HG02759 (cell line): ENCODE results near the gene HMBS.
"Not testable (repeated sequence)": the region's sequence is repeated elsewhere in the genome, so short reads cannot be mapped to it uniquely, and the experiment has no call there.

Experiments
- ATAC-seq: cut with Tn5 transposase; IDR thresholded peaks from one replicate; pipeline ENCODE4 v1.9.1; 2021; ENCODE audit warnings: mild to moderate bottlenecking, moderate library complexity; ENCODE audit not compliant: unreplicated experiment

HMBS gene

DNA sequence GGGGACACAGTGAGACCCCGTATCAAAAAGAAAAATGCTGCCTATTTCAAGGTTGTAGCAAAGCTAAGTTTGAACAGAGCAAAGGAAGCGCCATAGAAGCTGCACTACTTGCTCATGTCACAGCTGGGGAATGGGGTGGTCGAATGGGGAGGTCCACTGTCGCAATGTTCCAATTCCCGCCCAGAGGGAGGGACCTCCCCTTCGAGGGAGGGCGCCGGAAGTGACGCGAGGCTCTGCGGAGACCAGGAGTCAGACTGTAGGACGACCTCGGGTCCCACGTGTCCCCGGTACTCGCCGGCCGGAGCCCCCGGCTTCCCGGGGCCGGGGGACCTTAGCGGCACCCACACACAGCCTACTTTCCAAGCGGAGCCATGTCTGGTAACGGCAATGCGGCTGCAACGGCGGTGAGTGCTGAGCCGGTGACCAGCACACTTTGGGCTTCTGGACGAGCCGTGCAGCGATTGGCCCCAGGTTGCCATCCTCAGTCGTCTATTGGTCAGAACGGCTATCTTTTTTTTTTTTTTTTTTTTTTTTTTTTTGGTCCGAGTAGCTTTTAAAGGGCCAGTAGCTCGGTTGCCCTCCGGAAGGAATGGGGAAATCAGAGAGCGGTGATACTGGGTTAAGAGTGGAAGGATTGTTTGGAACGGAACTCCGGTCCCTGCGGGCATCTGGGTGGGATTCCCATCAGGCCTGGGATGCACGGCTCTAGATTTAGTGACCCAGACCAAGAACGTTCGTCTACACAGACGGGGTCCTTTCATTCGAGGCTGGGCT is at the start of gene HMBS:
TSS of gene HMBS (plus strand) at position 219 of the 774 bp plus-strand sequence. CDS start at position 372, 153 bp downstream.
- ATAC-seq, result peak; percentile 95

DNA sequence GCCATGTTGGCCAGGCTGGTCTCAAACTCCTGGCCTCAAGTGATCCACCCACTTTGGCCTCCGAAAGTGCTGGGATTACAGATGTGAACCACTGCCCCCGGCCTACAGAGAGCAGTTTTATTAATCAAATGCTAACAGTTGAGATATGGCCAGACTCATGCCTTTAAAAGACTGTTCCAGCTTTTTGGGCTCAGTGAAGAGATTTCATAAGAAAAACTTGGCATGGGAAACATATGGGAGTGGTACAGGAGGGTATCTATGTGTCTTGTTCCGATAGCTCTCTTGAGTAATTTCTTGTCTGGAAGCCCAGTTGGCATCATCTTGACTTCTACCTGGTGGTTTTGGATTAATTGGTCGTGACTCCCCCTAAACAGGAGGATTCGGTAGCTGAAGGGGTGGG is 45.8 kb upstream of the HMBS start:
- no peak for ATAC-seq

DNA sequence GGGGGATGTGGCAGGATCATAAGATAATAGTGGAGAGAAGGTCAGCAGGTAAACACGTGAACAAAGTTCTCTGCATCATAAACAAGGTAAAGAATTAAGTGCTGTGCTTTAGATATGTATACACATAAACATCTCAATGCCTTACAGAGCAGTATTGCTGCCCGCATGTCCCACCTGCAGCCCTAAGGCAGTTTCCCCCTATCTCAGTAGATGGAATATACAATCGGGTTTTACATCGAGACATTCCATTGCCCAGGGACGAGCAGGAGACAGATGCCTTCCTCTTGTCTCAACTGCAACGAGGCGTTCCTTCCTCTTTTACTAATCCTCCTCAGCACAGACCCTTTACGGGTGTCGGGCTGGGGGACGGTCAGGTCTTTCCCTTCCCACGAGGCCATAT is 45.2 kb upstream of the HMBS start:
- ATAC-seq, result not testable (repeated sequence)

DNA sequence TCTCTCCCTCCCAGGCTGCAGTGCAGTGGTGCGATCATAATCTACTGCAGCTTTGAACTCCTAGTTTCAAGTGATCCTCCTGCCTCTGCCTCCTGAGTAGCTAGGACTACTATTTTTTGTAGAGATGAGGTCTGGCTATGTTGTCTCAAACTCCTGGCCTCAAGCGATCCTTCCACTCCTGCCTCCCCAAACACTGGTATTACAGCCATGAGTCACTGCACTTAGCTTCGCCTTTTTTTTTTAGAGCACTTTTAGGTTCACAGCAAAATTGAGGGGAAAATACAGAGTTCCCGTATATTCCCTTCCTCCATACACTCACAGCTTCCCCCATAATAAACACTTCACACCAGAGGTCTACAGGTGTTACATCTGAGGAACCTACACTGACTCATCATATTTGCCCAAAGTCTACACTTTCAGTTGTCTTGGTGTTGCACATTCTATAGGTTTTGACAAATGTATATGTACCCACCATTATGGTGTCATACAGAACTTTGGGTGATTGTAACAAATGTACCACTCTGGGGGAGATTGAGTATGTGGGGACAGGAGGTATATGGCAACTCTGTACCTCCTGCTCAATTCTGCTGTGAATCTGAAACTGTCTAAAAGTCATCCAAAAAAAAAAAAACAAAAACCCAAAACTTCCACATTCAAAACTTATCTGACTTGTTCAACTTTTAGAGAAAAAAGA is 42.7 kb upstream of the HMBS start:
- no peak for ATAC-seq

DNA sequence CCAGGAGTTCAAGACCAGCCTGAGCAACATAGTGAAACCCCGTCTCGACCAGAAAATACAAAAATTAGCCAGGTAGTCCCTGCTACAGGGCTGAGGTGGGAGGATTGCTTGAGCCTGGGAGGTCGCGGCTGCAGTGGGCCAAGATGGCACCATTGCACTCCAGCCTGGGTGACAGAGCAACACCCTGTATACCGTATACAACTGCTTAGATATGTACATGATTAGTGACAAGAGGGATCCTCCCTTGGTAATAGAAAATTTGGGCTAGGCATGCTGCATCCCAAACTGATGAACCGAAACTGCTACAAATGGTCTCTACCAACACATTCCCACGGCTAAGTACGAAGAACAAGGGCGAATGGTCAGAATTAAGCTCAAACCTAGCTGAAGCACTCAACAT is 41.8 kb upstream of the HMBS start:
- no peak for ATAC-seq

DNA sequence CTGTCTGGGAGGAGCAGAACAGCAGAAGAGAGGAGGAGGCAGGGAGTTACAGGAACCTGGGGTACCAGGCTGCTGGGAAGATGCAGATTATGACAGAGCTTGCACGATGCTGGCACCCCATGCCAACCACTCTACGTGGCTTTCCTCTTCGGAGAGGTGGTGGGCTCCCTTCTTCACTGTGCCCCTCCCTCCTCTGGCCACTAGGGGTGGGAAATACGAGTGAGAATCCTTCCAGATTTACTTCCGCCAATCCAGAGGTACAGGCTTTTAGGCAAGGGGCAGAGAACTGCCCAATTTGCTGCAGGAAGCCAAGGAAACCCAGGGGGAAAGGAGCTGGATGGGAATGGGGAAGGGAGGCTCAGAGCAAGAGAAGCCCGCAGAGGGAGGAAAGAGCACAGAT is 40.0 kb upstream of the HMBS start:
- ATAC-seq, result no peak

DNA sequence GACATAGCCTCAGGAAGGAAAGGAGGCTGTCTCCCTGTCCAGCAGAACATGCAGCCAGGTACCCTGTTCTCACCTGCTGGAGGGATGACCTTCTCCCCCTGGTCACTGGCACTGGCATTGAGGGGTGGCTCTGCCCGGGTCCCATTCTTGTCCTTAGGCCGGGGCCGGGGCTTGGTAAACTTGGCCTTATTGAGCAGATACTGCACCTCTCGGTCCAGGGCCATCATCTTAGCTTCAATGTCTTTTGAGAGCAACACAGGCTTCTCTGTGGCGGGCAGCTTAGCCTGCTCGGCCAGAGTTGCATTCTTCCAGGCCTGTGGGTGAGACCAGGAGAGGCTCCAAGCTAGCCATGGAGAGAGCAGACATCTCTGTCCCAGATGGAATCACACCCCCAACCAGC is 38.2 kb upstream of the HMBS start:
- no peak for ATAC-seq

DNA sequence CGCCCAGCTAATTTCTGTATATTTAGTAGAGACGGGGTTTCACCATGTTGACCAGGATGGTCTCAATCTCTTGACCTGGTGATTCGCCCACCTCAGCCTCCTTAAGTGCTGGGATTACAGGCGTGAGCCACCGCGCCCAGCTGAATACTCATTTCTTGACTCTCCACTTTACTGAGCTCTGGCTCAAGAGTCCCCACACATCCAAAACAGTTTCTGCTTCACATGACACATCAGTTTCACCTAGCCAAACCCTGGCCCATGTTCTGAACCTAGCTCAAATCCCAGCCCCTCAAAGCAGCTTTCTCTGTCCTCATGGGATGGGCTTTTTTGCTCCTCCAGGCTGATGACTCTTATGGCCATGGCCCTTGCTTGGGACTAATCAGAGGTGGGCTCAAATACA is 37.5 kb upstream of the HMBS start:
- ATAC-seq, result no peak

DNA sequence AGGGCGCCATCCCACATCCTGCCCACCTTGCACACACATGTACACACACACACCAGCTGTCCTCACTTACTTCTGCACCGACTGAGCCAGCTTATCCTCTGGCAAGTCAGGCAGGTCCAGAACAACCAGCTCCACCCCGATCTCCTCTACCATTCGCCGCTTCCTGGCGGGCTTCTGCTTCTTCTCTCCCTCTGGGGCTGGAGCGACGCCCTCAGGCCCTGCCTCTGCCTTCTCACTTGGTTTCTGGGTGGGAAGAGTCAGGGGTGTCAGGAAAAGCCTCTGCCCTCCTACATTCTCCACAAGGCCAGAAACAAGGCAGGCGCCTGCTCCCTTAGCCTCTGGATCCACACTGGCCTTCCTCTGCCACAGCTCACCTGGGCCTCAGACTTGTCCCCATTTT is 36.0 kb upstream of the HMBS start:
- ATAC-seq, result no peak

DNA sequence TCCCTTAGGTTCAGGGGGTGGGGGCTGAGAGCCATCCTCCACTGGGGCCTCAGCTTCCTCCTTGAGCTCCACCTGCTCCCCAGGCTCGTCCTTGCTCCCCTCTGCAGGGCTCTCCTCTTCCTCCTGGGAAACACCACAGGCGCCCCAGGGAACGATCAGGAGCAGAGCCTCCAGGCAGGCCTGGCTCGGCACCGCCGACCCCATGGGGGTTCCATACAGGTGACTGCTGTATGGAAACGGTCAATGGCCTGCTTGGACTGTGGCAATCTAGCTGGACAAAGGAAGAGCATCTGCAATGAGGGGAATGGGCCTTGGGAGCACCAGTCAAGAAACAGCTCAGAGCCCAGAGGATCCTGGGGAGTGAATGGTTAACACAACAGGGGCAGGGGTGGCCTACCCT is 35.6 kb upstream of the HMBS start:
- ATAC-seq, result no peak

DNA sequence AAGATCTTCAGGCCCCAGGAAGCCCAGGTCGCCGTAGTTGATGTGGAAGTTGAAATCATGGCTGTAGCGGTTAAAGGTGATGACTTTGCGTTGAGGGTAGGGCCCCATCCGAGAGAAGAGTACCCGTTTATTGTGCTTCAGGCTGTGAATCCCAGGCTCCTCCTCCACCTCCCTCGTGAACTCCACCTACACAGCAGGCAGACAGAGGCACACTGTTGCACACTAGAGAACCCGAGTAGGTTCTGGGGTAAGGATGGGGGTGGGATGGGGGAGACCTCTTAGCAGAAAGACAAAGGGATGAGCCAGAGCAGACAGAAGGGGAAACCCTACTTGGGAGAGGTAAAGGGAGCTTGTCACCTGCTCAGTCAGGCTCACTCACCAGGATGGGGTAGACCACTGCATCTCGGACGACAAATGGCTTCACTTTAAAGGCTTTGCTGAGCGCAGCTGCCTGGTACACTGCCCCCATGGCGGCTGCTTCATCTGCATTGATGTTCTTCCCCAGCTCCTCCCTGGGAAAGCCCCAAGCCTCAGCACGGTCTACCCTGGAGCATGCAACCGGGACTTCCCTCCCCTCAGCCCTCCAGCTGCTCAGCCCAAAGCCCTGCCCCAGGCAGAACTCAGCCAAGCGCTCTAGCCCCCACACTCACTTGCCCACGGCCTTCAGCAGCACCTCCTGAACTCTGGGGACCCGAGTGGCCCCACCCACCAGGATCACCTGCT is 33.1 kb upstream of the HMBS start:
- peak; percentile 70 for ATAC-seq

DNA sequence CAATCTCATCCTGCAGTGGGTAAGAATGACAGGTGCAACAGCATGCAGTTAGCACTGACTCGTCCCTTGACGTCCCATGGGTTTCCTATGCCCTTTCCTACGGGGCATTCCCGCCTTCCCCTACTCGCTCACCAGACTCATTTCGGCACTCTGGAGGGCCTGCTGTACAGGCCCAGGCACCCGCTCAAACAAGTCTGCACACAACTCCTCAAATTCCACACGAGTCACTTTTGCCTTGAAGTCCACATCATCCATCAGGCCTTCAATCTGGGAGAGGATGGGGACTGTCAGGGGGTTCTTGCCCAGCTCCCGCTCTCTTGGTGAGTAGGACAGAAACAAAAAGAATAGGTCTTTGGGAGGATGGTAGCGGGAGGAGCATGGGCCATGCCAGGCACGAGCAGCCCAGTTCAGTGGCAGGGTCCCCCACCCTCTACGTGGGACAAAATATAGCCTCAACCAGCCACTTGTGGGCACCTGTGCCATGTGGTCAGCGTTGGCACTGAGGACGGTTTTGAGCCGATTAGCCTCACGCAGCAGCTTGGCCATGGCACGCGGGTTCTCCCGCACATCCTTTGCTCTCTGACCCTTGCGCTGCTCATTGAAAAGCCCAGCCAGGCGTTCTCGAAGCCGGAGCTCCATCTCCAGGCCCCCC is 32.4 kb upstream of the HMBS start:
- no peak for ATAC-seq

DNA sequence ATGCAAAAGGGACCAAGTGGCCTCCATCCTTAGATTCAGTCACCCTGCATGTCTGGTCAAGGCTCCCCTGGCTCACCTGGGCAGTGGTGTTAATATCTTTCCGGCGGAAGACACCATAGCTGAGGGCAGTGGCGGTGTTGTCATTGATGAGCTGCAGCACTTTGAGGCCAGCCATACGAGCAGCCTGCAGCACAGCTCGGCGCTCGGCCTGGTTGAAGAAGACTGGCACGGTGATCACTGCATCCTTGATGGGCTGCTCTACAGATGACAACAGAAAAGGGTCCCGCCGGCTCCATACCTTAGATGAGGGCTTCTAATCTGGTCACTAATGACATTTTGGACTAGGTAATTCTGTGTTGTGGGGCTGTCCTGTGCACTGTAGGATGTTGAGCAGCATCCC is 30.3 kb upstream of the HMBS start:
- ATAC-seq, result no peak

DNA sequence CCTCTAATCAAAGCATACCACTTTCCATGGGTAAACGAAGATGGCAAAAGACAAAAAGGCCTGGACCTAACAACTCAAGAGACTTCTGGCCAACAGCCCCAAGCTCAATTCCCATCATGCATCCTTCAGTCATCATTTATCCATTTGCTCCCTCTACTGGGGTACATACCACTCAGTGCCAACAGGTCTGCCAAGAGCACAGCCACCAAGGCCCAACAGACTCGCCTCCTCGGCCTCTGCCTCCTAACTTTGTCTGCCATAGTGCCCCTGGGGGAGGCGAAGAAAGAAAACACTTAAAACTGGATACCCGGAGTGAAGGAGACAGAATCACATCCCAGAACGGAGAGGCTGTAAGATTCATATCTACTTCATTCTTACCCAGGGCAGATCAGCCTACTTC is 28.8 kb upstream of the HMBS start:
- no peak for ATAC-seq

DNA sequence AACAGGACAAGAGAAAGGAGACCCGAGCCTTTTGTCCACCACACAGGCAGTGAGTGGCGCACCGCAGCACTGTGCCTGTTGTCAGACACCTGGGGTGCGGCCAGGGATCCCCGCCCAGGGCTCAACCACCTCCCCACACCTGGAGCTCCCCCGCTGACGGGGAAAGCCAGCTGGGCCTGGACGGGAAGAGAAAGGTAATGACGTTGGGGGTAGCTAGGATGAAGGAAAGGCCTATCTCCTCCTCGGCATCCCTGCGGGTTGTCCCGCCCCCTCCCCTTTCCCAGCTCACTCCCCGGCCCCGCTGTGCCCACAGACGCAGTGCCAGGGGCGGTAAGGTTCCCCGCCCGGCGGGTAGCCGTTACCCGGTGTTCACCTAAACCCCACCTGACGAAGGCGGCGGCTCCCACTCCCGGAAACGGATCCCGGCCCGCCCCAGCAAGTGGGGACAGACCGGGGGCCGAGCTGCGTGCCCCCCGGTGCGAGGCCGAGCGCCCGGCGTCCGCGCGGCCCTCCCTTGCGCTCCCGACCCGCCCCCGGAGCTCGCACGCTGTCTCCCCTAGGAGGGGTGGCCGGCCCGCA is 28.2 kb upstream of the HMBS start:
- peak; percentile 4 for ATAC-seq

DNA sequence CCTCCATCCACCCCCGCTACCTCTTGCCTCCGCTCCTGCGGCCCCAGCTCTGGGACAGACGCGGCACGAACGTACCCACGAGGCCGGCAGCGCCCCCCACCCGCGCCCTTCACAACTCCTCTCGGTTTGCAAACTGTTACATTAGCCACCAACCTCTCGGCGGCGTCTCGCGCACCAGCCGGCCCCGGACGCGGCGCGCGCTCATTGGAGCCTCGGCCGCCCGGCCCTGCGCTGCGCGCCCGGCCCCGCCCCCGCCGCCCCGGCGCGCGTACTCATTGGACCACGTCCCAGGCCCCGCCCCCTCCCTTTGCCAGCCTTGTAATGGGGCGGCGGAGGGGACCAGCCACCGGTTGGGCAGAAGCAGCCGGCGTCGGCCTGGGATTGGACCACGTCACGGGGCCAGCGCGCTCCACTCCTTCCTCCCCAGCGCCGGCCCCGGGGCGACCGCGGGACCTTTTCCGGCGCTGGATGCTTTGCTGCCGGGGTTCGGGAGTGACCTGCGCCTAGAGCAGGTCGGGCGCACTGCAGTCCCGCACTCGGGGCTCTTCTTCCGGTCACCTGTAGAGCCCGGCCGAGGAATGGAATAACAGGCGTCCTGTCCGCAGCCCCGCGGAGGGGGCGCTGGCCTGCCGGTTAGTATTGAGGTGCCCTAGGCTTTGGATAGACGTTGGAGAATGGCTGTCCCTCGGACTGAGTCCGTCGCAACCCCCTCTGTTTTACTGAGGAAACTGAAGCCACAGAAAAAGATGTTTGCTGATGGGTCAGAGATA is 27.5 kb upstream of the HMBS start, which contains the start of gene HYOU1:
TSS of gene HYOU1 (minus strand) at position 206 of the 770 bp plus-strand sequence. CDS start 1,045 bp downstream, outside the sequence.
- peak; percentile 93 for ATAC-seq

DNA sequence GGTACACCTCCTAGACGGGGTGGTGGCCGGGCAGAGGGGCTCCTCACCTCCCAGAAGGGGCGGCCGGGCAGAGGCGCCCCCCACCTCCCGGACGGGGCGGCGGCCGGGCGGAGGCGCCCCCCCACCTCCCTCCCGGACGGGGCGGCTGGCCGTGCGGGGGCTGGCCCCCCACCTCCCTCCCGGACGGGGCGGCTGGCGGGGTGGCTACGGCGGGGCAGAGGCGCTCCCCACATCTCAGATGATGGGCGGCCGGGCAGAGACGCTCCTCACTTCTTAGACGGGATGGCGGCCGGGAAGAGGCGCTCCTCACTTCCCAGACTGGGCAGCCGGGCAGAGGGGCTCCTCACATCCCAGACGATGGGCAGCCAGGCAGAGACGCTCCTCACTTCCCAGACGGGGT is 25.6 kb upstream of the HMBS start:
- not testable (repeated sequence) for ATAC-seq

DNA sequence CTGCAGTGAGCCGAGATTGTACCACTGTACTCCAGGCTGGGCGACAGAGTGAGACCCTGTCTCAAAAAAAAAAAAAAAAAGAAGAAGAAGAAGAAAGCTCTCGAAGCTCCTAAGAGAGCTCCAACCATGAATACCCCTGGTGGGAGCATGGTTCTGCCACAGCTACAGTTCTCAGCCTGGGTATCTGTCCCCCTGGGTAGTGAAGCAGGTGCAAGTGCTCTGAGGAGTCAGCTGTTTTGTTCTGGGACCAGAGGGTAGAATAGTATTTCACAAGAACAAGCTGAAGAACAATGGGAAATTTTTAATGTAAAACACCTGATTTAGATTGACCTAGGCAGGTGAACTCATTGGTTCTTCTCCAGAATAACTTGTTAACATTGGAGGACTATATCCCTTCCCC is 23.4 kb upstream of the HMBS start:
- no peak for ATAC-seq

DNA sequence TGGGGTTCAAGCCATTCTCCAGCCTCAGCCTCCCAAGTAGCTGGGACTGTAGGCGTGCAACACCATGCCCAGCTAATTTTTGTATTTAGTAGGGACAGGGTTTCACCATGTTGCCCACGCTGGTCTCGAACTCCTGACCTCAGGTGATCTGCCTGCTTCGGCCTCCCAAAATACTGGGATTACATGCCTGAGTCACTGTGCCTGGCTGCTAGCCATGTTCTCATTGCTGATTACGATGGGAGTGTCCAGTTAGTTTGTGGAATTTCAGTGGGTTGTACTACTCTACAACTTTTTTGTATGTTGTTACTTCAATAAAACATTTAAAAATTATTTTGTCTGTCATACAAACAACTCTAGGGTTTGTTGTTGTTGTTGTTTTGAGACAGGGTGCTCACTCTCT is 21.9 kb upstream of the HMBS start:
- ATAC-seq, result no peak

DNA sequence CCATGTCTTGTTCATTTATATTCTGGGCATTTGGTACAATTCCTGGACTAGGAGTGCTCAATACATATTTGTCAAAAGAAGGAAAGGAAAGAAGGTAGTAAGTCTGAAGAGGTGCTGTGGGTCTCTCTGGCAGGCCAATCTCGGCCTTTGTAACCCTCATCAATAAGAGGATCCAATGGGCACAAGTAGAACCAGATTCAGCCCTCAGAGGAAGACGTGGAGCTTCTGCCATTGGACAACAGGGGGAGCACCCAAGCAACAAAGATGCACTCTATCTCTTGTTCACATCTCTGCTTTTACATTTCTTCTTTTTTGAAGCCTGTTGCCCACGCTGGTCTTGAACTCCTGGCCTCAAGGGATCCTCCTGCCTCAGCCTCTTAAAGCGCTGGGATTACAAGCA is 19.3 kb upstream of the HMBS start:
- no peak for ATAC-seq
